Kidney (tissue), 22 donors: ENCODE data around the gene CRBN. TPM values are rescaled to one million over a fixed set of nuclear protein-coding genes. Genes with fewer than 3 reads are reported as not detected.

Source experiments
- DNase-seq, 5 donors: peaks; one replicate each; pipeline ENCODE4 v3.0.0-alpha.2; 2013 to 2020
- FAIRE-seq: peaks from 2 replicates; lab custom pipeline; 2012; peaks lifted over from hg19 to GRCh38; lab: Jason Lieb, UNC
- H3K27ac ChIP-seq, 2 donors: one replicate each; pipeline ENCODE4 v1.7.0; 2013; ENCODE audit warnings: low read depth in 2 of 2, low read length in 2 of 2, inconsistent platforms in 1 of 2
- H3K27me3 ChIP-seq: one replicate; pipeline ENCODE4 v1.7.1; 2013; ENCODE audit warnings: low read length, inconsistent platforms; ENCODE audit not compliant: control insufficient read depth, insufficient read depth
- H3K36me3 ChIP-seq, 3 donors: one replicate each; pipeline versions ENCODE4 v1.7.0 to v1.7.1; 2013; ENCODE audit warnings: low read length in 3 of 3, control low read depth in 1 of 3, inconsistent platforms in 1 of 3; ENCODE audit not compliant: insufficient read depth in 3 of 3, control insufficient read depth in 2 of 3
- H3K4me1 ChIP-seq, 3 donors: one replicate each; pipeline versions ENCODE4 v1.7.0 to v1.7.1; 2013; ENCODE audit warnings: low read length in 3 of 3, inconsistent platforms in 1 of 3, low read depth in 1 of 3; ENCODE audit not compliant: control insufficient read depth in 2 of 3, insufficient read depth in 2 of 3
- H3K4me3 ChIP-seq, 3 donors: one replicate each; pipeline versions ENCODE4 v1.7.0 to v1.8.1; 2013; ENCODE audit warnings: low read length in 3 of 3, control low read depth in 1 of 3, inconsistent platforms in 1 of 3
- H3K9ac ChIP-seq, 3 donors: one replicate each; pipeline versions ENCODE4 v1.7.0 to v1.7.1; 2013; ENCODE audit warnings: low read length in 3 of 3, control low read depth in 1 of 3, inconsistent platforms in 1 of 3
- H3K9me3 ChIP-seq, 3 donors: one replicate each; pipeline versions ENCODE4 v1.7.0 to v1.7.1; 2013; ENCODE audit warnings: low read length in 3 of 3, control low read depth in 1 of 3, inconsistent platforms in 1 of 3; ENCODE audit not compliant: control insufficient read depth in 2 of 3, insufficient read depth in 1 of 3
- intact Hi-C: fragments of 100-400 bp; cut with DNase I; formaldehyde crosslinking; loops from one replicate; pipeline ENCODE4 v1.11.1; 2022
- long read RNA-seq, 10 donors: library from polyadenylated mRNA in 1 of 10; unstranded in 1 of 10; transcript quantifications; one replicate each; pipeline ENCODE4 v2.0.0 and lab custom pipeline, GENCODE V29; 2021 to 2026
- polyA plus RNA-seq: library from polyadenylated mRNA; stranded (reverse); fragments of 350-450 nt; fragmentation: Illumina TruSeq; extraction: RNeasy Lipid Tissue Mini Kit (QIAGEN cat#74804); gene quantifications from one replicate; pipeline ENCODE4 v1.2.3, GENCODE V29; 2014; ENCODE audit warnings: low read depth, low replicate concordance; ENCODE audit not compliant: insufficient read depth
- total RNA-seq: library from RNA; stranded (reverse); fragmentation: NEBNext Ultra II Directional; extraction: Animal tissue kit (Norgen Biotek cat#: 25700); gene quantifications from one replicate; pipeline ENCODE4 v1.2.1, GENCODE V29; 2021
- TF ChIP-seq, protein P1 (sequence below): IDR thresholded peaks from 3 replicates; pipeline ENCODE4 v1.5.1; 2012; ENCODE audit warnings: mild to moderate bottlenecking, moderate library complexity, borderline replicate concordance; ENCODE audit not compliant: insufficient read depth; ENCODE audit errors: extremely low read depth
- donor health status: control.
- donor health status: control.
- donor health status: control.
- donor health status: control.
- donor health status: control.
- donor health status: DM: yes; HTN: yes; CAD: no.
- donor health status: Normal renal cell carcinoma (clear cell type).

The CRBN gene
- 56.7 TPM for total RNA-seq
- 31.0 TPM for polyA plus RNA-seq
- long read RNA-seq, donor 1, full-length matches to known transcripts = 9 of 9 reads
- long read RNA-seq, donor 1, partial matches to known transcripts = 0 of 9 reads
- long read RNA-seq, donor 1, other reads (novel, unspliced or antisense) = 0 of 9 reads
- long read RNA-seq, donor 2, full-length matches to known transcripts = 18 of 18 reads
- long read RNA-seq, donor 2, partial matches to known transcripts = 0 of 18 reads
- long read RNA-seq, donor 2, other reads (novel, unspliced or antisense) = 0 of 18 reads
- long read RNA-seq, donor 3, full-length matches to known transcripts = 24 of 24 reads
- long read RNA-seq, donor 3, partial matches to known transcripts = 0 of 24 reads
- long read RNA-seq, donor 3, other reads (novel, unspliced or antisense) = 0 of 24 reads
- long read RNA-seq, donor 4, full-length matches to known transcripts = 16 of 16 reads
- long read RNA-seq, donor 4, partial matches to known transcripts = 0 of 16 reads
- long read RNA-seq, donor 4, other reads (novel, unspliced or antisense) = 0 of 16 reads
- long read RNA-seq, donor 5, partial matches to known transcripts = 0 of 4 reads
- long read RNA-seq, donor 5, other reads (novel, unspliced or antisense) = 0 of 4 reads
- long read RNA-seq, donor 6, full-length matches to known transcripts = 30 of 48 reads
- long read RNA-seq, donor 6, partial matches to known transcripts = 18 of 48 reads
- long read RNA-seq, donor 6, other reads (novel, unspliced or antisense) = 0 of 48 reads
- long read RNA-seq, donor 7, transcript CRBN-201 (11 exons, 2,206 nt) = major isoform, 20 of 32 reads
- long read RNA-seq, donor 7, partial matches to known transcripts = 1 of 32 reads
- long read RNA-seq, donor 7, other reads (novel, unspliced or antisense) = 8 of 32 reads
- long read RNA-seq, donor 8, transcript CRBN-201 (11 exons, 2,206 nt) = major isoform, 10 of 17 reads
- long read RNA-seq, donor 8, partial matches to known transcripts = 0 of 17 reads
- long read RNA-seq, donor 8, other reads (novel, unspliced or antisense) = 0 of 17 reads
- long read RNA-seq, donor 9, partial matches to known transcripts = 0 of 2 reads
- long read RNA-seq, donor 9, other reads (novel, unspliced or antisense) = 0 of 2 reads
- long read RNA-seq, donor 10, transcript CRBN-201 (11 exons, 2,206 nt) = major isoform, 9 of 14 reads
- long read RNA-seq, donor 10, partial matches to known transcripts = 0 of 14 reads
- long read RNA-seq, donor 10, other reads (novel, unspliced or antisense) = 0 of 14 reads

DNA sequence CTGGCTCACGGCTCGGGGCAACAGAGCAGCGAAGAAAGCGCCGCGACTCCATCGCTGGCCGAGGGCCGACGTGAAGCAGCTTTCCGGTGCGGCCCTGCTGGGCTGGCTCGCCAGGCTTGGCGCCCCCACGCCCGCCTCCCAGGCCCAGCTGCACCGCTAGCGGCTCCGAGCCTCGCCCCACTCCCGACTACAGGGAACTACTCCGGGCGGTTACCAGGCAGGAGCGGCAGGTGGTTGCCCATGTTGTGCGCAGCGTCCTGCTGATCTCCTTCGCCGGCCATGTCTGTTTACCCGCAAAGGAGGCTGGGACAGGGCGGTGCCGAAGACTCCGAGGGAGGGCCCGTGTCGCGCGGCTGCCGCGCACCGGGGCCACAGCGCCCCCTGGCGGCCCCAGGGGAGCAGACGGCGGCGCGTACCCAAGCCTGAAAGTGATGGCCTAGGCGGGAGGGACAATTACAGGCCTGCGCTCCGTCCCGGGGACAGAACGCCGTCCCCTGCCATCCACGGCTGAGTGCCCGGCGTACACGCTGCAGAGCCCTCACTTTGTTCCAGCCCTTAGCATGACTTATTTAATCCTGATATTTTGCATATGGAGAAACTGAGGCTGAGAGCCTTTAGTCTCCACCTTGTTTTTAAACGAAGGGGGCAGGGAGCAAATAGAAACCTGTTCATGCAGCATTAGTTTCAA, at the start of gene CRBN:
TSS of gene CRBN (minus strand) at position 285 of the 688 bp plus-strand sequence. CDS start at position 281, 4 bp downstream.
- Histone ChIP-seq H3K9ac (peak within 1 kb of the TSS; percentile 63 to 95 (median 90)), H3K27ac (peak within 1 kb of the TSS; percentile 58 to 65), H3K36me3 (no peaks in the 10 kb centered on the region), H3K4me3 (peak within 1 kb of the TSS; percentile 86 to 100 (median 99)), H3K9me3 (no peaks in the 10 kb centered on the region), H3K27me3 (no peaks in the 10 kb centered on the region), H3K4me1 (peaks cover 0 to 10% (median 0%) of the 10 kb centered on the region in 3 donors)
- TF ChIP-seq, protein P1, sequence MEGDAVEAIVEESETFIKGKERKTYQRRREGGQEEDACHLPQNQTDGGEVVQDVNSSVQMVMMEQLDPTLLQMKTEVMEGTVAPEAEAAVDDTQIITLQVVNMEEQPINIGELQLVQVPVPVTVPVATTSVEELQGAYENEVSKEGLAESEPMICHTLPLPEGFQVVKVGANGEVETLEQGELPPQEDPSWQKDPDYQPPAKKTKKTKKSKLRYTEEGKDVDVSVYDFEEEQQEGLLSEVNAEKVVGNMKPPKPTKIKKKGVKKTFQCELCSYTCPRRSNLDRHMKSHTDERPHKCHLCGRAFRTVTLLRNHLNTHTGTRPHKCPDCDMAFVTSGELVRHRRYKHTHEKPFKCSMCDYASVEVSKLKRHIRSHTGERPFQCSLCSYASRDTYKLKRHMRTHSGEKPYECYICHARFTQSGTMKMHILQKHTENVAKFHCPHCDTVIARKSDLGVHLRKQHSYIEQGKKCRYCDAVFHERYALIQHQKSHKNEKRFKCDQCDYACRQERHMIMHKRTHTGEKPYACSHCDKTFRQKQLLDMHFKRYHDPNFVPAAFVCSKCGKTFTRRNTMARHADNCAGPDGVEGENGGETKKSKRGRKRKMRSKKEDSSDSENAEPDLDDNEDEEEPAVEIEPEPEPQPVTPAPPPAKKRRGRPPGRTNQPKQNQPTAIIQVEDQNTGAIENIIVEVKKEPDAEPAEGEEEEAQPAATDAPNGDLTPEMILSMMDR = peak; percentile 96
- FAIRE-seq (no peak), DNase-seq (peak; percentile 87 to 96 (median 91))
- intact Hi-C loops = no loop called here

DNA sequence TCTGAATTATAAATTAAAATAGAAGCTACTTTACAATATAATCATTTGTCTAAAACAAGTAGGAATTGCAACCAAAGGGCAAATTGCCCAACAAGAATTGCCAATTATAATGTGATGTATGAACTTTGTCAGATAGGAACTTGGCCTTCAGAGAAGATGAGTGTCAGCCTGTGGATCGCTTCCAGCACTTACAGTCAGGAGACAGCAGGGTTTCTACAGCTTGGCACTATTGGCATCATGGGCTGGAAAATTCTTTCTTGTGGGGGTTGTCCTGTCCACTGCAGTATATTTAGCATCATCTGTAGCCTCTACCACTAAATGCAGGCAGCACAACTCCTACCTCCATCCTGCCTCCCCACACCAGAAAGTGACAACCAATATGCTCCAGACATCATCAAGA, 48.1 kb upstream of the CRBN start:
- no peaks in the 10 kb centered on the region for H3K4me1 ChIP-seq
- H3K9ac ChIP-seq = no peak overlapping the region
- no peak overlapping the region for H3K27ac ChIP-seq
- TF ChIP-seq, protein P1 = no peak
- DNase-seq (no peak), FAIRE-seq (no peak)
- H3K27me3 ChIP-seq = no peaks in the 10 kb centered on the region
- intact Hi-C loops = no loop called here
- H3K9me3 ChIP-seq = peaks cover 0 to 2% (median 0%) of the 10 kb centered on the region in 3 donors
- H3K4me3 ChIP-seq = no peak overlapping the region
- no peaks in the 10 kb centered on the region for H3K36me3 ChIP-seq

DNA sequence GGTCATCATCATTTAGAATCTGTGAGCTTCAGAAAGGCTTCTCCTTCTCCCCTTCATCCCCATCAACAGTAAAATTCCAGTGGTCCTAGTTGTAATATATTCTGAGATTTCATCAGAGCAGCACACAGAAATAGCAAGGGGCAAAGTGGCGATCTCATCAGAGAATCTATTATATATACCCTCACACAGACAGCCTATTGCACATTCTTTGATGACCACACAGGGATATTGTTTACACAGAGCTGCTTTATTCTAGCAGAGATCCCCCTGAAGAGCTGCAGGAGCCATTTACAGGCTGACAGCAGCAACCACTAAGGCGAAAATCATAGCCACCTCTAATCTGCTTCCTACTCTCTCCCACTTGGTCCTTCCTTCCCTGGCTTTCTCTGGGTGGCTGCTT, 42.0 kb upstream of the CRBN start:
- FAIRE-seq = no peak
- no peaks in the 10 kb centered on the region for H3K4me1 ChIP-seq
- H3K27ac ChIP-seq = no peak overlapping the region
- TF ChIP-seq, protein P1 = no peak
- H3K9me3 ChIP-seq = no peaks in the 10 kb centered on the region
- no peak overlapping the region for H3K4me3 ChIP-seq
- no peak for DNase-seq
- H3K36me3 ChIP-seq = no peaks in the 10 kb centered on the region
- intact Hi-C loops = no loop called here
- H3K27me3 ChIP-seq = no peaks in the 10 kb centered on the region
- H3K9ac ChIP-seq = no peak overlapping the region
